OCI-LY3 (cell line): ENCODE data around the gene APCDD1L.

ENCODE experiments used
- H2AFZ ChIP-seq: fragments of 200-600, 300-600 bp; shearing (Covaris generic); 2 replicates; pipeline ENCODE4 v1.6.0; 2014; ENCODE audit warnings: antibody characterized with exemption, low read depth, low read length
- H3K27ac ChIP-seq: fragments of 200-600, 300-600 bp; sonication (generic); 2 replicates; pipeline ENCODE4 v1.5.1; 2014; ENCODE audit warnings: mild to moderate bottlenecking, low read length, moderate library complexity, mixed read lengths
- H3K27me3 ChIP-seq: fragments of 200-600, 300-600 bp; sonication (generic); 2 replicates; pipeline ENCODE4 v1.6.1; 2014; ENCODE audit warnings: low read depth, low read length, mixed read lengths
- H3K36me3 ChIP-seq: fragments of 200-600, 300-600 bp; sonication (generic); replicated peaks from 2 replicates; pipeline ENCODE3; 2014; ENCODE audit warnings: low read depth, low read length, mixed read lengths
- H3K4me1 ChIP-seq: fragments of 300-600, 200-600 bp; sonication (generic); 2 replicates; pipeline ENCODE4 v1.6.1; 2014; ENCODE audit warnings: low read length, mixed read lengths
- H3K4me2 ChIP-seq: fragments of 200-600, 300-600 bp; sonication (generic); 2 replicates; pipeline ENCODE4 v1.6.1; 2014; ENCODE audit warnings: low read length, mixed read lengths
- H3K4me3 ChIP-seq: fragments of 300-600, 200-600 bp; sonication (generic); 2 replicates; pipeline ENCODE4 v1.5.1; 2014; ENCODE audit warnings: antibody characterized with exemption, mild to moderate bottlenecking, low read length, moderate library complexity
- H3K79me2 ChIP-seq: fragments of 300-600, 200-600 bp; shearing (Covaris generic); 2 replicates; pipeline ENCODE4 v1.6.1; 2014; ENCODE audit warnings: mild to moderate bottlenecking, low read length, mixed read lengths
- H3K9ac ChIP-seq: fragments of 300-600, 200-600 bp; shearing (Covaris generic); 2 replicates; pipeline ENCODE4 v1.6.0; 2014; ENCODE audit warnings: mild to moderate bottlenecking, low read length, moderate library complexity
- H3K9me3 ChIP-seq: fragments of 200-600, 300-600 bp; shearing (Covaris generic); 2 replicates; pipeline ENCODE4 v1.6.1; 2014; ENCODE audit warnings: low read length, mixed read lengths; ENCODE audit not compliant: insufficient read depth
- H4K20me1 ChIP-seq: fragments of 200-600, 300-600 bp; sonication (generic); 2 replicates; pipeline ENCODE4 v1.6.1; 2016; ENCODE audit warnings: low read length, mixed read lengths; ENCODE audit not compliant: insufficient read depth
- EZH2phosphoT487 ChIP-seq: fragments of 200-600 bp; shearing (Covaris generic); IDR thresholded peaks from 2 replicates; pipeline ENCODE4 v1.6.1; 2018; ENCODE audit warnings: antibody characterized with exemption, mixed run types, low read depth
- TF ChIP-seq, protein P1 (sequence below): fragments of 200-600, 300-600 bp; sonication (generic); IDR thresholded peaks from 2 replicates; pipeline ENCODE4 v1.5.1; 2014; ENCODE audit warnings: antibody characterized with exemption, low read length, low read depth

APCDD1L gene

GRCh38 chr20:58461104-58461503 lies 54.1 kb downstream of the APCDD1L start:
- H3K27me3 ChIP-seq = peaks cover 4% of the 10 kb centered on the region; the same call in 1 of the 2 replicates
- H4K20me1 ChIP-seq = peaks cover 26% of the 10 kb centered on the region
- H3K4me3 ChIP-seq = no peak overlapping the region
- H3K9me3 ChIP-seq = no peaks in the 10 kb centered on the region
- no peak overlapping the region for H3K9ac ChIP-seq
- TF ChIP-seq, protein P1, sequence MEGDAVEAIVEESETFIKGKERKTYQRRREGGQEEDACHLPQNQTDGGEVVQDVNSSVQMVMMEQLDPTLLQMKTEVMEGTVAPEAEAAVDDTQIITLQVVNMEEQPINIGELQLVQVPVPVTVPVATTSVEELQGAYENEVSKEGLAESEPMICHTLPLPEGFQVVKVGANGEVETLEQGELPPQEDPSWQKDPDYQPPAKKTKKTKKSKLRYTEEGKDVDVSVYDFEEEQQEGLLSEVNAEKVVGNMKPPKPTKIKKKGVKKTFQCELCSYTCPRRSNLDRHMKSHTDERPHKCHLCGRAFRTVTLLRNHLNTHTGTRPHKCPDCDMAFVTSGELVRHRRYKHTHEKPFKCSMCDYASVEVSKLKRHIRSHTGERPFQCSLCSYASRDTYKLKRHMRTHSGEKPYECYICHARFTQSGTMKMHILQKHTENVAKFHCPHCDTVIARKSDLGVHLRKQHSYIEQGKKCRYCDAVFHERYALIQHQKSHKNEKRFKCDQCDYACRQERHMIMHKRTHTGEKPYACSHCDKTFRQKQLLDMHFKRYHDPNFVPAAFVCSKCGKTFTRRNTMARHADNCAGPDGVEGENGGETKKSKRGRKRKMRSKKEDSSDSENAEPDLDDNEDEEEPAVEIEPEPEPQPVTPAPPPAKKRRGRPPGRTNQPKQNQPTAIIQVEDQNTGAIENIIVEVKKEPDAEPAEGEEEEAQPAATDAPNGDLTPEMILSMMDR = no peak
- TF ChIP-seq EZH2phosphoT487 = no peak
- H3K4me2 ChIP-seq = no peak overlapping the region
- peaks cover 22% of the 10 kb centered on the region for H3K36me3 ChIP-seq
- H2AFZ ChIP-seq = no peak overlapping the region
- peaks cover 24% of the 10 kb centered on the region for H3K4me1 ChIP-seq
- no peaks in the 10 kb centered on the region for H3K79me2 ChIP-seq
- H3K27ac ChIP-seq = no peak overlapping the region

GRCh38 chr20:58459058-58459750 lies 56.0 kb downstream of the APCDD1L start:
- H3K79me2 ChIP-seq = no peaks in the 10 kb centered on the region
- H3K4me3 ChIP-seq = peak overlapping the region; percentile 40
- H3K4me2 ChIP-seq = peak overlapping the region; percentile 77
- peaks cover 26% of the 10 kb centered on the region for H4K20me1 ChIP-seq
- H3K4me1 ChIP-seq = peaks cover 24% of the 10 kb centered on the region
- H3K27me3 ChIP-seq = peaks cover 4% of the 10 kb centered on the region; the same call in 1 of the 2 replicates
- peaks cover 36% of the 10 kb centered on the region for H3K36me3 ChIP-seq
- no peak overlapping the region for H2AFZ ChIP-seq
- H3K9me3 ChIP-seq = peaks cover 9% of the 10 kb centered on the region; the same call in 1 of the 2 replicates
- H3K27ac ChIP-seq = peak overlapping the region; percentile 37
- no peak overlapping the region for H3K9ac ChIP-seq
- no peak for TF ChIP-seq EZH2phosphoT487
- TF ChIP-seq, protein P1 = no peak

GRCh38 chr20:58458342-58459057 lies 56.7 kb downstream of the APCDD1L start:
- peak overlapping the region; percentile 40 for H3K4me3 ChIP-seq
- H3K27ac ChIP-seq = peak overlapping the region; percentile 37
- no peak overlapping the region for H2AFZ ChIP-seq
- peak overlapping the region; percentile 77 for H3K4me2 ChIP-seq
- peaks cover 26% of the 10 kb centered on the region for H4K20me1 ChIP-seq
- H3K79me2 ChIP-seq = no peaks in the 10 kb centered on the region
- peaks cover 24% of the 10 kb centered on the region for H3K4me1 ChIP-seq
- TF ChIP-seq, protein P1 = 0 out of 2 replicates have a peak, but pooled peaks have one; percentile 12
- no peak; the same call in 1 of the 2 replicates for TF ChIP-seq EZH2phosphoT487
- H3K27me3 ChIP-seq = peaks cover 4% of the 10 kb centered on the region; the same call in 1 of the 2 replicates
- H3K9me3 ChIP-seq = peaks cover 14% of the 10 kb centered on the region; the same call in 1 of the 2 replicates
- H3K36me3 ChIP-seq = peaks cover 42% of the 10 kb centered on the region
- peak overlapping the region; percentile 0; the same call in 1 of the 2 replicates for H3K9ac ChIP-seq

DNA sequence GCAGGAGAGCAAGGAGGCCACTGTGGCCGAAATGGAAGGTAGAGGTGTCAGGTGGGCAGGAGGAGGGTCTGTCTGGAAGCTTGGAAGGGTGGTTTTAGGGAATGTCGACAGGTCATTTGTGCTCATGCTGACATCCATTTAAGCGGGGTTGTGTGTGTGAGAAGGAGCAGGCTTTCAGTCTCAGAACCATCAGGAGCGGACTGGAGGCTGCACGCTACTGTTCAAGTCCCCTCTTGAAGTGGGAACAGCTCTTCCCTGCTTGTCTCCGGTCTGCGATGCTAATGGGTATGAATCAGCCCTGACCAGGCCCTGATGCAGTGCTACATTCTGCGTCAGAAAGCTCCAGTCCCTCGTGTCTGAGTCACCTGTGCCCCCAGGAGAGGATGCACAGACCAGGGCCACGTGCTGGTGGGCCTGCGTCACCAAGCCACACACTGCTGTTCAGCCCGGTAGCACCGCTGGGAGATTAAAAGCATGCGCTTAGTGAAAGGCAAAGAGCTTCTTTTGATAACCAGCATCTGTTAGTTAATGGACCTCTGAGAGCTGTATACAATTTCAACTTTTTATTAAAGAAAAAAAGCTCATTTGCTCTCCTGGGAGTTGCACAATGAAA lies 58.0 kb downstream of the APCDD1L start:
- H3K4me3 ChIP-seq = no peak overlapping the region
- TF ChIP-seq, protein P1 = no peak
- TF ChIP-seq EZH2phosphoT487 = no peak
- no peak overlapping the region for H3K9ac ChIP-seq
- peaks cover 4% of the 10 kb centered on the region; the same call in 1 of the 2 replicates for H3K27me3 ChIP-seq
- no peak overlapping the region for H2AFZ ChIP-seq
- H3K4me2 ChIP-seq = no peak overlapping the region
- peaks cover under 1% of the 10 kb centered on the region; the same call in 1 of the 2 replicates for H3K79me2 ChIP-seq
- H3K9me3 ChIP-seq = peaks cover 14% of the 10 kb centered on the region; the same call in 1 of the 2 replicates
- H3K27ac ChIP-seq = no peak overlapping the region
- H3K4me1 ChIP-seq = peaks cover 24% of the 10 kb centered on the region
- H4K20me1 ChIP-seq = peaks cover 26% of the 10 kb centered on the region
- H3K36me3 ChIP-seq = peaks cover 55% of the 10 kb centered on the region
